Subcutaneous adipose tissue (tissue), 4 donors: ENCODE measurements around the gene LCAT. TPM values are rescaled to one million over a fixed set of nuclear protein-coding genes. Genes with fewer than 3 reads are reported as not detected.

Experiments used
- CTCF ChIP-seq: fragments of 450-650 bp; IDR thresholded peaks from one replicate; pipeline ENCODE4 v1.5.1; 2016; ENCODE audit warnings: low read depth, mild to moderate bottlenecking, control low read depth, antibody characterized with exemption, moderate library complexity
- total RNA-seq, 4 donors: library from RNA; depleted of rRNA; stranded (reverse); fragments of >200 nt; gene quantifications; one replicate each; pipeline ENCODE4 v1.1.0, GENCODE V29; 2016

Gene LCAT
- total RNA-seq, 4 donors from 2014 or later = 7.9 to 16.2 (median 10.5) TPM

GRCh38 chr16:67902831-67903230 is 41.1 kb downstream of the LCAT start:
- no peak for TF ChIP-seq CTCF

DNA sequence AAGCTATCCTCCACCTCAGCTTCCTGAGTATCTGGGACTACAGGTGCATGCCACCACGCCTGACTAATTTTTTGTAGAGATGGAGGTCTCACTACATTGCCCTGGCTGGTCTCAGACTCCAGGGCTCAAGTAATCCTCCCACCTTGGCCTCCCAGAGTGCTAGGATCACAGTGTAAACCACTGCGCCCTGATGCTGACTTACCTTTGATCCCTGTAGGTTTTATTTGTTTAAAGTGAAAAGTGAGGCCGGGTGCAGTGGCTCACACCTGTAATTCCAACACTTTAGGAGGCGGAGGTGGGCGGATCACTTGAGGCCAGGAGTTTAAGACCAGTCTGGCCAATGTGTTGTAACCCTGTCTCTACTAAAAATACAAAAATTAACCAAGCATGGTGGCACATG is 42.2 kb downstream of the LCAT start:
- TF ChIP-seq CTCF = no peak

- TF ChIP-seq CTCF = no peak
These were observed 46.7 kb downstream of the LCAT start for GRCh38 chr16:67897231-67897630.

DNA sequence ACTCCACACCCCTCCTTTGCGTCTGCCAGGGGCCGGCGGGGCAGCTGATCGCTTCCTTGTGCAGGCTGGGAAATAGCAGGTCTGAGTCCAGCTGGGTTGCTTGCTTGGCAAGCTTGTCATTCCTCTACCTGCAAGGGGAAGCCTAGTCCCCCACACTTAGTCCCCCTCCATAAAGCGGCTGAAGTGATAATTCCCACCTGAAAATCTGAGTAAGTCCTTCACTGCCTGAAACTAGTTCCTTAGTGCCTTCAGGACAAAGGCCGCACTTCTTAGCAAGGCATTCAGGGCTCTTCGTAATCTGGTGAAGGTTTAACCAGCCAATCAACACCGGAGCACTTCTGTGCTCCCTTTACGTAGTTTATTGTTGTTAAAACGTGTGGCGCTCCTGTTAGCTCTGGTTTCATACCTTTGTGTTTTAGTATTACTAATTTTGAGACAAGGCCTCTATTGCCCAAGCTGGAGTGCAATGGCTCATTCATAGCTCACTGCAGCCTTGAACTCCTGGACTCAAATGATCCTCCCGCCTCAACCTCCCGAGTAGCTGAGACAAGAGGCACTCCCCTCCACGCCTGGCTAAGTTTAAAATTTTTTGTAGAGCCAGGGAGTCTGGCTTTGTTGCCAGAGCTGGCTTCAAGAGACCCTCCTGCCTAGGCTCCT is 50.0 kb downstream of the LCAT start:
- TF ChIP-seq CTCF = no peak

- TF ChIP-seq CTCF = no peak
These were observed 50.8 kb downstream of the LCAT start, which contains the start of gene PSKH1 for GRCh38 chr16:67892899-67893742. TSS of gene PSKH1 (plus strand) at chr16:67893254. CDS start at chr16:67908750, 15,496 bp downstream.

DNA sequence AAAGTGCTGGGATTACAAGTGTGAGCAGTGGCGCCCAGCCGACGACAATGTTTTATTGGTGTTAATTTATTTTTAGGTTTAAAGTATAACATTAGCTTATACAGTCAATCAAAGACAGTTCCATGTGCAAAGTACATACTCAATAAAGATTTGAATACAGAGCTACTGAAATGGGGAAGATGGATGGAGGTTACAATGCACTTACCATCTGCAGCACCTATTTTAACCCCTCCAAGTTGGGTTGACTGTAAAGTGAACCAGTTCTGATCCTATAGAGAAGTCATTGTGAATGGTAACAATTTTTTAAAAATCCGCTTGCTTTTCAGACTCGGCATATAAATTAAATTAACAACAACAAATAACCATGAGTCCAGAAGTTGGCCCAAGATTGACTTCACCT is 51.5 kb downstream of the LCAT start:
- no peak for TF ChIP-seq CTCF

Other genes with a start within 250 kb of the LCAT start
- 10 to 100 TPM in 3 of 4 donors, 1 to 10 TPM in 1; 9.1 to 21.1 (median 13.6) TPM for gene GFOD2, start 224.8 kb downstream of the LCAT start, total RNA-seq
- gene RANBP10, start 137.6 kb downstream of the LCAT start, total RNA-seq = 10 to 100 TPM in 1 of 4 donors, 1 to 10 TPM in 3; 8.1 to 11.7 (median 9.3) TPM
- gene TSNAXIP1, start 137.2 kb downstream of the LCAT start, total RNA-seq = 1 to 10 TPM in 2 of 4 donors, under 1 TPM in 1, not detected in 1; 0.88 to 1.5 (median 1.0) TPM
- gene THAP11, start 101.8 kb downstream of the LCAT start, total RNA-seq = 10 to 100 TPM; 21.2 to 36.9 (median 34.0) TPM
- 10 to 100 TPM; 56.5 to 98.2 (median 75.4) TPM for gene NUTF2, start 97.2 kb downstream of the LCAT start, total RNA-seq
- gene CENPT, start 96.4 kb downstream of the LCAT start, total RNA-seq = 10 to 100 TPM; 22.8 to 48.0 (median 30.8) TPM
- 10 to 100 TPM; 21.0 to 47.5 (median 28.3) TPM for gene EDC4, start 71.1 kb downstream of the LCAT start, total RNA-seq
- 1 to 10 TPM in 3 of 4 donors, not detected in 1; 1.3 to 7.2 (median 2.5) TPM for gene NRN1L, start 59.2 kb downstream of the LCAT start, total RNA-seq
- gene PSKH1, start 50.9 kb downstream of the LCAT start, total RNA-seq = 10 to 100 TPM in 2 of 4 donors, 1 to 10 TPM in 2; 7.0 to 28.4 (median 10.9) TPM
- gene CTRL, start 12.3 kb downstream of the LCAT start, total RNA-seq = 1 to 10 TPM in 1 of 4 donors, under 1 TPM in 2, not detected in 1; 0.85 to 4.1 (median 0.88) TPM
- gene PSMB10, start 7.3 kb downstream of the LCAT start, total RNA-seq = 10 to 100 TPM; 10.3 to 45.8 (median 39.9) TPM
- gene SLC12A4, start 24.5 kb upstream of the LCAT start, total RNA-seq = 10 to 100 TPM; 36.2 to 77.2 (median 36.9) TPM
- under 1 TPM in 1 of 4 donors, not detected in 3; 0.22 TPM for gene DPEP3, start 36.4 kb upstream of the LCAT start, total RNA-seq
- 10 to 100 TPM in 1 of 4 donors, 1 to 10 TPM in 2, under 1 TPM in 1; 0.98 to 28.7 (median 9.5) TPM for gene DPEP2, start 55.4 kb upstream of the LCAT start, total RNA-seq
- gene DPEP2NB, start 71.8 kb upstream of the LCAT start, total RNA-seq = not detected
- gene DDX28, start 79.1 kb upstream of the LCAT start, total RNA-seq = 1 to 10 TPM; 6.2 to 8.5 (median 7.2) TPM
- 10 to 100 TPM in 2 of 4 donors, 1 to 10 TPM in 2; 6.4 to 19.8 (median 9.8) TPM for gene DUS2, start 79.2 kb upstream of the LCAT start, total RNA-seq
- 10 to 100 TPM; 39.9 to 47.6 (median 45.5) TPM for gene NFATC3, start 141.2 kb upstream of the LCAT start, total RNA-seq